ENCODE data around the gene ZBTB16. TPM values are rescaled to one million over a fixed set of nuclear protein-coding genes. Genes with fewer than 3 reads are reported as not detected.

Gene ZBTB16
- total RNA-seq, 1 donor from 2014 or later = 0.54 TPM

GRCh38 chr11:114050258-114050927 lies 9.1 kb upstream of the ZBTB16 start:
- no peak for TF ChIP-seq CTCF (IDR thresholded peaks at IDR 0.05; ENCODE audit: unreplicated experiment)
- Mint-ChIP-seq H3K27me3 (ENCODE audit: unreplicated experiment) (peaks cover 3% of the 10 kb centered on the region), H3K9me3 (ENCODE audit: unreplicated experiment) (no peaks in the 10 kb centered on the region), H3K4me3 (ENCODE audit: unreplicated experiment) (no peak overlapping the region), H3K27ac (ENCODE audit: unreplicated experiment) (no peak overlapping the region), H3K4me1 (ENCODE audit: unreplicated experiment) (peaks cover 12% of the 10 kb centered on the region), H3K36me3 (ENCODE audit: low read depth, unreplicated experiment) (no peaks in the 10 kb centered on the region)
- DNase-seq (ENCODE audit: low spot score) = no peak

GRCh38 chr11:114051558-114051957 lies 8.0 kb upstream of the ZBTB16 start:
- Mint-ChIP-seq H3K27me3 (ENCODE audit: unreplicated experiment) (peaks cover 3% of the 10 kb centered on the region), H3K4me3 (ENCODE audit: unreplicated experiment) (no peak overlapping the region), H3K4me1 (ENCODE audit: unreplicated experiment) (peaks cover 12% of the 10 kb centered on the region), H3K9me3 (ENCODE audit: unreplicated experiment) (no peaks in the 10 kb centered on the region), H3K27ac (ENCODE audit: unreplicated experiment) (no peak overlapping the region), H3K36me3 (ENCODE audit: low read depth, unreplicated experiment) (no peaks in the 10 kb centered on the region)
- no peak for TF ChIP-seq CTCF (IDR thresholded peaks at IDR 0.05; ENCODE audit: unreplicated experiment)
- DNase-seq (ENCODE audit: low spot score) = no peak

- Mint-ChIP-seq H3K4me1 (ENCODE audit: unreplicated experiment) (peaks cover 12% of the 10 kb centered on the region), H3K27ac (ENCODE audit: unreplicated experiment) (no peak overlapping the region), H3K4me3 (ENCODE audit: unreplicated experiment) (no peak overlapping the region), H3K27me3 (ENCODE audit: unreplicated experiment) (peaks cover 3% of the 10 kb centered on the region), H3K36me3 (ENCODE audit: low read depth, unreplicated experiment) (no peaks in the 10 kb centered on the region), H3K9me3 (ENCODE audit: unreplicated experiment) (no peaks in the 10 kb centered on the region)
- no peak for DNase-seq (ENCODE audit: low spot score)
- no peak for TF ChIP-seq CTCF (IDR thresholded peaks at IDR 0.05; ENCODE audit: unreplicated experiment)
Measured at GRCh38 chr11:114052160-114052559, 7.4 kb upstream of the ZBTB16 start.

- no peak for TF ChIP-seq CTCF (IDR thresholded peaks at IDR 0.05; ENCODE audit: unreplicated experiment)
- Mint-ChIP-seq H3K27ac (ENCODE audit: unreplicated experiment) (no peak overlapping the region), H3K4me3 (ENCODE audit: unreplicated experiment) (no peak overlapping the region), H3K9me3 (ENCODE audit: unreplicated experiment) (no peaks in the 10 kb centered on the region), H3K27me3 (ENCODE audit: unreplicated experiment) (peaks cover 8% of the 10 kb centered on the region), H3K4me1 (ENCODE audit: unreplicated experiment) (peaks cover 15% of the 10 kb centered on the region), H3K36me3 (ENCODE audit: low read depth, unreplicated experiment) (no peaks in the 10 kb centered on the region)
- DNase-seq (ENCODE audit: low spot score) = no peak
Measured at GRCh38 chr11:114053406-114053805, 6.1 kb upstream of the ZBTB16 start.

- Mint-ChIP-seq H3K27ac (ENCODE audit: unreplicated experiment) (no peak overlapping the region), H3K4me3 (ENCODE audit: unreplicated experiment) (no peak overlapping the region), H3K9me3 (ENCODE audit: unreplicated experiment) (no peaks in the 10 kb centered on the region), H3K4me1 (ENCODE audit: unreplicated experiment) (peaks cover 4% of the 10 kb centered on the region), H3K27me3 (ENCODE audit: unreplicated experiment) (peaks cover 10% of the 10 kb centered on the region), H3K36me3 (ENCODE audit: low read depth, unreplicated experiment) (no peaks in the 10 kb centered on the region)
- no peak for TF ChIP-seq CTCF (IDR thresholded peaks at IDR 0.05; ENCODE audit: unreplicated experiment)
- DNase-seq (ENCODE audit: low spot score) = no peak
Measured at GRCh38 chr11:114054806-114055205, 4.7 kb upstream of the ZBTB16 start.

Measured in endothelial cell (in vitro differentiated cells).